ENCODE data around the gene DHRS12. TPM values are rescaled to one million over a fixed set of nuclear protein-coding genes. Genes with fewer than 3 reads are reported as not detected.

The DHRS12 gene
- total RNA-seq, 1 experiment from 2014 or later, result 2.6 TPM

GRCh38 chr13:51800486-51800885 is 3.5 kb downstream of the DHRS12 start:
- no TSS peak for BruUV-seq (replicated peaks)
- POLR2A ChIA-PET (ENCODE audit: unreplicated experiment), result no interaction called here
- H3F3A ChIP-seq (ENCODE audit: low read length, unreplicated experiment), result no peaks in the 10 kb centered on the region

GRCh38 chr13:51799261-51799660 is 4.7 kb downstream of the DHRS12 start:
- no peak for ATAC-seq
- no peak overlapping the region for H3K4me2 ChIP-seq (ENCODE audit: low read length)
- POLR2A ChIA-PET (ENCODE audit: unreplicated experiment), result no interaction called here

More at GRCh38 chr13:51800486-51800885, 3.5 kb downstream of the DHRS12 start:
- no peak for DNase-seq
- H3K4me2 ChIP-seq (ENCODE audit: low read length), result no peak overlapping the region
- H3K9me3 ChIP-seq (ENCODE audit: low read length), result no peaks in the 10 kb centered on the region
- no peak overlapping the region for H2AFZ ChIP-seq (ENCODE audit: low read length)
- H3K79me2 ChIP-seq (ENCODE audit: low read length), result peaks cover 4% of the 10 kb centered on the region; the same call in 1 of the 2 replicates
- no peaks in the 10 kb centered on the region for H3K9me2 ChIP-seq (replicated peaks; ENCODE audit: low read length)
- H3K27me3 ChIP-seq (ENCODE audit: low read length), result no peaks in the 10 kb centered on the region
- no peak for TF ChIP-seq EZH2phosphoT487 (IDR thresholded peaks at IDR 0.05; ENCODE audit: borderline replicate concordance, low read length)
- no peak for TF ChIP-seq CTCF (conservative IDR thresholded peaks at IDR 0.05; ENCODE audit: low read depth, low read length)
- TF ChIP-seq EZH2 (IDR thresholded peaks at IDR 0.05; ENCODE audit: low read length, unreplicated experiment), result no peak
- CTCF ChIA-PET, result no interaction called here
- no peaks in the 10 kb centered on the region for H3K36me3 ChIP-seq (ENCODE audit: low read depth, low read length)
- no peaks in the 10 kb centered on the region for H4K20me1 ChIP-seq (ENCODE audit: low read length)
- no peak overlapping the region for H3K9ac ChIP-seq (ENCODE audit: low read length)
- H3K4me3 ChIP-seq (ENCODE audit: low read length), result no peak overlapping the region
- no peak overlapping the region for H3K27ac ChIP-seq (ENCODE audit: low read length)
- ATAC-seq, result no peak
- H3K4me1 ChIP-seq (ENCODE audit: insufficient read depth, low read length), result peaks cover 31% of the 10 kb centered on the region
- intact Hi-C loops (cut with micrococcal nuclease), result loop anchor here (5.0 kb wide), 1 partner anchor 402 kb away; no protein-coding TSS in a partner anchor

More at GRCh38 chr13:51799261-51799660, 4.7 kb downstream of the DHRS12 start:
- Histone ChIP-seq H3K9me2 (replicated peaks; ENCODE audit: low read length) (no peaks in the 10 kb centered on the region), H2AFZ (ENCODE audit: low read length) (no peak overlapping the region), H3K9ac (ENCODE audit: low read length) (no peak overlapping the region), H3K9me3 (ENCODE audit: low read length) (no peaks in the 10 kb centered on the region), H3K27ac (ENCODE audit: low read length) (no peak overlapping the region), H3K79me2 (ENCODE audit: low read length) (peaks cover 2% of the 10 kb centered on the region; the same call in 1 of the 2 replicates), H3F3A (ENCODE audit: low read length, unreplicated experiment) (no peaks in the 10 kb centered on the region), H3K36me3 (ENCODE audit: low read depth, low read length) (no peaks in the 10 kb centered on the region), H3K27me3 (ENCODE audit: low read length) (no peaks in the 10 kb centered on the region), H3K4me1 (ENCODE audit: insufficient read depth, low read length) (peaks cover 25% of the 10 kb centered on the region), H3K4me3 (ENCODE audit: low read length) (no peak overlapping the region), H4K20me1 (ENCODE audit: low read length) (no peaks in the 10 kb centered on the region)
- no TSS peak for BruUV-seq (replicated peaks)
- intact Hi-C loops (cut with micrococcal nuclease), result loop anchor here (5.0 kb wide), 1 partner anchor 652 kb away; no protein-coding TSS in a partner anchor
- CTCF ChIA-PET, result no interaction called here
- TF ChIP-seq EZH2phosphoT487 (IDR thresholded peaks at IDR 0.05; ENCODE audit: borderline replicate concordance, low read length) (no peak), EZH2 (IDR thresholded peaks at IDR 0.05; ENCODE audit: low read length, unreplicated experiment) (no peak), CTCF (conservative IDR thresholded peaks at IDR 0.05; ENCODE audit: low read depth, low read length) (no peak)
- no peak for DNase-seq
